HG03460 (cell line): ENCODE data around the gene NOL9.
"Not testable (repeated sequence)": the region's sequence is repeated elsewhere in the genome, so short reads cannot be mapped to it uniquely, and the experiment has no call there.

ENCODE experiments used
- ATAC-seq: cut with Tn5 transposase; IDR thresholded peaks from one replicate; pipeline ENCODE4 v1.9.1; 2021; ENCODE audit not compliant: unreplicated experiment

Gene NOL9

GRCh38 chr1:6574025-6574620, 19.8 kb upstream of the NOL9 start:
- ATAC-seq: no peak

- ATAC-seq: no peak
These were observed 18.5 kb upstream of the NOL9 start for GRCh38 chr1:6572653-6573383.

GRCh38 chr1:6570987-6571386, 16.7 kb upstream of the NOL9 start:
- no peak for ATAC-seq

- ATAC-seq: no peak
These were observed 15.8 kb upstream of the NOL9 start for GRCh38 chr1:6570100-6570499.

GRCh38 chr1:6569033-6569432, 14.7 kb upstream of the NOL9 start:
- no peak for ATAC-seq

GRCh38 chr1:6560267-6560666, 6.0 kb upstream of the NOL9 start:
- no peak for ATAC-seq

GRCh38 chr1:6559161-6559560, 4.8 kb upstream of the NOL9 start:
- not testable (repeated sequence) for ATAC-seq

GRCh38 chr1:6557597-6557996, 3.3 kb upstream of the NOL9 start:
- ATAC-seq: no peak

- no peak for ATAC-seq
These were observed 830 bp upstream of the NOL9 start, which contains the start of gene TAS1R1 for GRCh38 chr1:6554907-6555778. Gene TAS1R1, plus strand, starts transcription at chr1:6555307. Its CDS starts 67 bp downstream, at chr1:6555374.

GRCh38 chr1:6547301-6547700, 7.0 kb downstream of the NOL9 start:
- ATAC-seq: no peak

GRCh38 chr1:6546326-6546725, 8.0 kb downstream of the NOL9 start:
- no peak for ATAC-seq

GRCh38 chr1:6545276-6546112, 8.8 kb downstream of the NOL9 start:
- ATAC-seq: no peak

- no peak for ATAC-seq
These were observed 9.5 kb downstream of the NOL9 start for GRCh38 chr1:6544831-6545230.

GRCh38 chr1:6538956-6539355, 15.4 kb downstream of the NOL9 start:
- ATAC-seq: no peak

GRCh38 chr1:6536291-6536690, 18.0 kb downstream of the NOL9 start:
- ATAC-seq: no peak

- no peak for ATAC-seq
These were observed 19.1 kb downstream of the NOL9 start for GRCh38 chr1:6535214-6535613.

GRCh38 chr1:6534248-6534822, 20.0 kb downstream of the NOL9 start:
- no peak for ATAC-seq

GRCh38 chr1:6531996-6532395, 22.3 kb downstream of the NOL9 start:
- ATAC-seq: no peak

- ATAC-seq: no peak
These were observed 23.7 kb downstream of the NOL9 start for GRCh38 chr1:6530504-6531160.

- ATAC-seq: no peak
These were observed 25.8 kb downstream of the NOL9 start for GRCh38 chr1:6528492-6528891.
